HUES64 (cell line): ENCODE data around the gene EXOC3.
A peak's percentile ranks its signal among the peaks of the same experiment; 100 is the strongest.
"Not testable (repeated sequence)": the region's sequence is repeated elsewhere in the genome, so short reads cannot be mapped to it uniquely, and the experiment has no call there.

ENCODE experiments used
- H3K27ac ChIP-seq: 2 replicates; pipeline ENCODE4 v1.7.0; 2013; ENCODE audit warnings: low read depth, low read length, inconsistent platforms
- H3K27me3 ChIP-seq: 2 replicates; pipeline ENCODE4 v1.6.1; 2013; ENCODE audit warnings: mild to moderate bottlenecking, low read length; ENCODE audit not compliant: insufficient read depth
- H3K36me3 ChIP-seq: 2 replicates; pipeline ENCODE4 v1.6.1; 2013; ENCODE audit warnings: mild to moderate bottlenecking, low read length; ENCODE audit not compliant: insufficient read depth
- H3K4me1 ChIP-seq: 2 replicates; pipeline ENCODE4 v1.6.1; 2013; ENCODE audit warnings: mild to moderate bottlenecking, low read length, moderate library complexity; ENCODE audit not compliant: insufficient read depth
- H3K4me3 ChIP-seq: 2 replicates; pipeline ENCODE4 v1.5.1; 2013; ENCODE audit warnings: mild to moderate bottlenecking, low read length, moderate library complexity
- H3K9ac ChIP-seq: 2 replicates; pipeline ENCODE4 v1.6.1; 2013; ENCODE audit warnings: mild to moderate bottlenecking, low read depth, low read length
- H3K9me3 ChIP-seq: 2 replicates; pipeline ENCODE4 v1.6.1; 2013; ENCODE audit warnings: low read depth, low read length; ENCODE audit not compliant: insufficient read depth
- WGBS: fragments of 150-250, 120-280 bp; methylation state at CpG from one replicate; pipeline ENCODE4 v1.1.7; 2013; ENCODE audit warnings: missing lambda C conversion rate; 5-methylcytosine and 5-hydroxymethylcytosine counted together

EXOC3 gene

DNA sequence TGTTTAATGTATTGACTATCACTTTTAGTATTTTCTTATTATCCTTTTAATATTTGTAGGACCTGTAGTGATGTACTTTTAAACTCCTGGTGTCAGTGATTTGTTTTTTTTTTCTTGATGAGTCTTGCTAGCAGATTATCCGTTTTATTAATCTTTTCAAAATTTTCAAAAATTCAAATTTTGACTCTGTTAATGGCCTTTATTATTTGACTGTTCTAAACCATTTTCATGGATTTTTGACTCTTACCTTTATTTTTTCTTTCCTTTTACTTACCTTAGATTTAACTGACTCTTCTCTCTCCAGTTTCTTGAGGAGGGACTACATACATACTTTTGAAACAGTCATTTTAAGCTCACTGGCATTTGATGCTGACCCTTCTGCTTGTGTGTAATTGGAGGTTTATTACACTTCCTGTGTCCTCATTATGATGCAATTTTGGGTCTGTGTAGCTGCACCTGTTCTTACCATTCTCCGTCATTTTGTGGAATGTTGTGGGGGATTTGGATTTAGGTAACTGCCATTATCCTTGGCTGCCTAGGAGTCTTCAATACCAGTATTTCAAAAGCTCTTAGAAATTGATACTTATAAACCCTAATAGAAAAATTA lies 32.0 kb upstream of the EXOC3 start:
- H3K36me3 ChIP-seq: no peaks in the 10 kb centered on the region
- no peaks in the 10 kb centered on the region for H3K9me3 ChIP-seq
- no peaks in the 10 kb centered on the region for H3K27me3 ChIP-seq
- no peak overlapping the region for H3K27ac ChIP-seq
- no peak overlapping the region for H3K4me3 ChIP-seq
- peaks cover 14% of the 10 kb centered on the region for H3K4me1 ChIP-seq
- no peak overlapping the region for H3K9ac ChIP-seq
- WGBS: 82% methylated on average over 2 of the region's 2 CpGs

DNA sequence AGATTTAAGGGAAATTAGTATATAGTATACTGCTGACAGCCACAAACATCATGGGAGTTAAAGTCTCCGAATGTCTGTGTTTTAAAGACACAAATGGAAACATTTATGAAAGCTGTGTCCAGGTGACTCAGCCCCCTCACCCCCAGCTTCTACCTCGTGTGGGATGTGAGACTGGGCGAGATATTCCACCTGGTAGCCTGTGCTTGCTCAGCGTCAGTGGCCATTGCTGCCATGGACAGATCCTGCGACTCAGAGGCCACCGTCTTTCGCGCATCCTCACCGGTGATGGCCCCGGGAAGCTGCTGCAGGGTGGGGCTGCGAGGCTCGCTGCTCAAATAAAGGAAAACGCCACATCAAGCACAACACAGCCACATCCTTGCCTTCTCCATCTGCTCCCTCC lies 31.2 kb upstream of the EXOC3 start:
- Histone ChIP-seq H3K27me3 (no peaks in the 10 kb centered on the region), H3K27ac (no peak overlapping the region), H3K4me1 (peaks cover 15% of the 10 kb centered on the region), H3K4me3 (no peak overlapping the region), H3K9me3 (no peaks in the 10 kb centered on the region), H3K9ac (no peak overlapping the region), H3K36me3 (no peaks in the 10 kb centered on the region)
- WGBS: 88% methylated on average over 13 of the region's 13 CpGs

DNA sequence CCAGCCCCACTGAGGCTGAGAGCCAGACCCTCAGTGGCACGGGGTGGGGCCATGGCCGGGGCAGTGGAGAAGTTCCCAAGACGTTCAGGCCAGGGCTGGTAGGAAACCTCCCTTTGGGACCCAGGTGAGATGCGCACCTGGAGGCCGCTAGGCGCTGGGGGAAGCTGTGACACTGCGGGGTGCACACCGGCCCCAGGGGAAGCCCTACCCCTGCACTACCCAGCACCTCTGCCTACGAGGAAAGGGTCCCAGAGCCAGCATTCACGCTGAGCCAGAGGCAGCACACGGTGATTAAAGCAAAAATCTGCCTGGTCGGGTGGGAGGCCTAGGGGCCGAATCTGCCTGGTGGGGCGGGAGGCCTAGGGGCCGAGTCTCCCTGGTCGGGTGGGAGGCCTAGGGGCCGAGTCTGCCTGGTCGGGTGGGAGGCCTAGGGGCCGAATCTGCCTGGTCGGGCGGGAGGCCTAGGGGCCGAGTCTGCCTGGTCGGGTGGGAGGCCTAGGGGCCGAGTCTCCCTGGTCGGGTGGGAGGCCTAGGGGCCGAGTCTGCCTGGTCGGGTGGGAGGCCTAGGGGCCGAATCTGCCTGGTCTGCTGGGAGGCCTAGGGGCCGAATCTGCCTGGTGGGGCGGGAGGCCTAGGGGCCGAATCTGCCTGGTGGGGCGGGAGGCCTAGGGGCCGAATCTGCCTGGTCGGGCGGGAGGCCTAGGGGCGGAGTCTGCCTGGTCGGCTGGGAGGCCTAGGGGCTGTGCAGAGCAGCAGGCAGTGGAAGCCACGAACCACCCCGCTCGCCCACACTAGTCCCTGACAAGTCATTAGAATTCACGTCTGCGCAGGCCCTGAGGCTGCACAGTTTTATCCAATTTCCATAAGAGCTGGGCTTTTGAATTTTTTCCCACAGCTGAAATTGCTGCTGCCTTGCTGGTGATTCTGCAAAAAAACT lies 27.7 kb upstream of the EXOC3 start:
- whole genome bisulfite sequencing: 48% methylated on average over 42 of the region's 42 CpGs
- Histone ChIP-seq H3K4me1 (peaks cover 15% of the 10 kb centered on the region), H3K4me3 (peak overlapping the region; percentile 22; the same call in 1 of the 2 replicates), H3K27ac (peak overlapping the region; percentile 84), H3K9ac (peak overlapping the region; percentile 73)
- H3K27me3 ChIP-seq, H3K9me3 ChIP-seq, H3K36me3 ChIP-seq: not testable (repeated sequence)

DNA sequence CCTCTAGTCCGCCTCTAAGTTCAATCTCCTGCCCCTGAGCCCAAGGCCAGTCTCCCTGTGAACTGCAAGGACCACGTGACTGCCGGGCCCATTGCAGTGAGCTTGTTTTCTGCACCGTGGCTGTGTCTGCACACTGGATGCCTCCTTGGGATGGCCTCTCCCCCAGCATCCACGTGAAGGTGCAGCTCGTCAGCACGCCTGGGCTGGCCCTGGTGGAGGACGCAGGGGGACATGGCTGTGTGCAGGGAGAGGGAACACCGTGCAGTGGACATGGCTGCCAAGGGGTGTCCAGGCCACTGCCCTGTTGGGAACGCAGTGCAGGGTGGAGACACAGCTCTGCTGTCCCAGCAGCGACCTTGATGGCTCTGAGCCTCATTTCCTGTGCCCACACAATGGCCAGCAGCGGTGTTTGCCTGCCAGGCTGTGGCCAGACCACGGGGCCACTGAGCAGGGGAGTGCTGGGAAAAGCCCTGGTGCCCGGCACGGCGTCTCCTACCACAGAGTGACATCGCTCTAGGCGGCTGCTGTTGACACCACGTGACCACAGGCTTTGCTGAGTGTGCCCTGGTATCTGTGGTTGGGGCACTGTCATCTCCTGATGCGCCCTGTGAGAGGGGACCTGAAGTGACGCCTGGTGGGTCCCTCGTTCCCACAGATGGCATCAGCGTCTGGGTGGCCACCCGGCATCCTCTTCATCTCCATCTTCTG lies 26.9 kb upstream of the EXOC3 start:
- Histone ChIP-seq H3K27ac (peak overlapping the region; percentile 84; the same call in 1 of the 2 replicates), H3K27me3 (no peaks in the 10 kb centered on the region), H3K4me3 (0 out of 2 replicates have a peak overlapping the region, but pooled peaks have one; percentile 22), H3K9me3 (no peaks in the 10 kb centered on the region), H3K4me1 (peaks cover 15% of the 10 kb centered on the region), H3K9ac (peak overlapping the region; percentile 73), H3K36me3 (no peaks in the 10 kb centered on the region)
- 84% methylated on average over 24 of the region's 24 CpGs for WGBS

DNA sequence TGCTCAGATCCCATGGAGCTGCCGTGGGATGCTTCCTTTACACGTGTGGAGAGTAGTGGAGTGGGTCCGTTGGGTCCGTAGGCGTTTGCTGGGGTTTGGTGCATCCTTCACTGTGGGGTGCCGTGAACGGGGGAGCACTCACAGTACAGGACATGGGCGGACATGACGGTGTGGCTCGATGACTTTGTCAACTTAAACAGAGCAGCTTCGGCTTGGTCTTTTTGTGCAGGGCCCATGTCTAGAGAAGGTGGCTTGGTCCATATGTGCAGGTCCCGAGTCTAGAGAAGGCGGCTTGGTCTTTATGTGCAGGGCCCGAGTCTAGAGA lies 26.4 kb upstream of the EXOC3 start:
- H3K27ac ChIP-seq: no peak overlapping the region
- no peaks in the 10 kb centered on the region for H3K9me3 ChIP-seq
- peaks cover 15% of the 10 kb centered on the region for H3K4me1 ChIP-seq
- H3K27me3 ChIP-seq: no peaks in the 10 kb centered on the region
- no peaks in the 10 kb centered on the region for H3K36me3 ChIP-seq
- H3K9ac ChIP-seq: no peak overlapping the region
- H3K4me3 ChIP-seq: no peak overlapping the region
- 96% methylated on average over 14 of the region's 14 CpGs for WGBS

- H3K4me3 ChIP-seq: no peak overlapping the region
- no peaks in the 10 kb centered on the region for H3K9me3 ChIP-seq
- H3K27me3 ChIP-seq: no peaks in the 10 kb centered on the region
- no peak overlapping the region for H3K9ac ChIP-seq
- H3K4me1 ChIP-seq: peaks cover 15% of the 10 kb centered on the region
- no peaks in the 10 kb centered on the region for H3K36me3 ChIP-seq
- WGBS: 93% methylated on average over 14 of the region's 14 CpGs
- H3K27ac ChIP-seq: no peak overlapping the region
These were observed 25.4 kb upstream of the EXOC3 start for GRCh38 chr5:417301-418161.

- WGBS: 91% methylated on average over 16 of the region's 18 CpGs
- H3K27me3 ChIP-seq: no peaks in the 10 kb centered on the region
- H3K9ac ChIP-seq: no peak overlapping the region
- no peak overlapping the region for H3K4me3 ChIP-seq
- H3K9me3 ChIP-seq: no peaks in the 10 kb centered on the region
- no peaks in the 10 kb centered on the region for H3K36me3 ChIP-seq
- no peak overlapping the region for H3K27ac ChIP-seq
- peaks cover 15% of the 10 kb centered on the region for H3K4me1 ChIP-seq
These were observed 24.5 kb upstream of the EXOC3 start for GRCh38 chr5:418162-419121.

DNA sequence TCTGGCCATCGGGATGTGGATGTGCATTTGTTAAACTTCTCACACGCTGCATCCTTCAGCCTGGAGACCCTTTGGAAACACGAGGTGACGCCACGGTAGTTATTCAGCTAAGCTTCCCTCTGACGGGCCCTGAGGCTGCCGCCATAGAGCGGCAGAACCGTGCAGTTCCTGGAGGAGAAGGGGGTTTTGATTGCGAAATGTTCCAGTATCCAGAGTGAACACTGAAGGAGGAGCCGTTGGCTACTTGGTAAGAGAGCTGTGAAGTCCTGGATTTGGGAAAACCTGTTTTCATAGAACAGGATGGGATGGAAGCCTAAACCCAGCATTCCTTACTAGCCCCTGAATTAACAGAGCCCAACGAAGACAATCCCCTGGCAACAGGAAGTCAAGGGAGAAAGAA lies 23.0 kb upstream of the EXOC3 start:
- H3K27ac ChIP-seq: no peak overlapping the region
- no peaks in the 10 kb centered on the region for H3K36me3 ChIP-seq
- no peaks in the 10 kb centered on the region for H3K27me3 ChIP-seq
- WGBS: 90% methylated on average over 12 of the region's 12 CpGs
- H3K9me3 ChIP-seq: no peaks in the 10 kb centered on the region
- H3K4me3 ChIP-seq: no peak overlapping the region
- peaks cover 7% of the 10 kb centered on the region for H3K4me1 ChIP-seq
- H3K9ac ChIP-seq: no peak overlapping the region

DNA sequence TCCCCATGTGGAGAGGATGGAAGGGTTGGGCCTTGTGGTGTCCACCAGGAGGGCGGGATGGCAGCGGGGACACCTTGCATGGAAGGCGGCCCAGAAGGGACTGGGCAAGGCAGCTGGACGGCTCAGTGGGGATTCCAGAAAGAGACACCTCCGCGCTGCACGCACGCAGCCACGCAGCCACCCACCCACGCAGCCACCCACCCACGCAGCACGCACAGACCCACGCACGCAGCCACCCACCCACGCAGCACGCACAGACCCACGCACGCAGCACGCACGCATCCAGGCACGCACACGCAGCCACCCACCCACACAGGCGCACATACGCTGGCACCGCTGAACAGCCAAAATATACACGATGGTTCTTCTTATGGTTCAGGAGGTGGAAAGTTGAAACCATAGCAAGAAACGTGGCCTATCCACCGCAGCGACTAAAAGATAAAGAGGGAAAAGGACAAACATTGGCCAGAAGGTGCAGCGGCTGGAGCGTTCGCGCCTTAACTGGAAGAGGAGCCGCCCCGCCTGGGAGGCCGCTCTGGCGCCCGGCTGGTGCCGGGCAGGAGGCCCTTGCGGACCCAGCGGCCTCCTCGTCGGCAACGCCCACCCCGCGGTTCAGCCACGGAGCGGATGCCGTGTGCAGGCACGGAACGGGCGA lies 22.2 kb upstream of the EXOC3 start:
- H3K9ac ChIP-seq: no peak overlapping the region
- peaks cover 3% of the 10 kb centered on the region; the same call in 1 of the 2 replicates for H3K4me1 ChIP-seq
- H3K4me3 ChIP-seq: no peak overlapping the region
- no peaks in the 10 kb centered on the region for H3K27me3 ChIP-seq
- 95% methylated on average over 52 of the region's 52 CpGs for WGBS
- H3K27ac ChIP-seq: no peak overlapping the region
- no peaks in the 10 kb centered on the region for H3K9me3 ChIP-seq
- no peaks in the 10 kb centered on the region for H3K36me3 ChIP-seq
